HG03159 (cell line): ENCODE data around the gene ULBP1.
"Not testable (repeated sequence)": the region's sequence is repeated elsewhere in the genome, so short reads cannot be mapped to it uniquely, and the experiment has no call there.

Experiments
- ATAC-seq: cut with Tn5 transposase; IDR thresholded peaks from one replicate; pipeline ENCODE4 v1.9.1; 2021; ENCODE audit warnings: mild to moderate bottlenecking, moderate library complexity; ENCODE audit not compliant: unreplicated experiment

Gene ULBP1

DNA sequence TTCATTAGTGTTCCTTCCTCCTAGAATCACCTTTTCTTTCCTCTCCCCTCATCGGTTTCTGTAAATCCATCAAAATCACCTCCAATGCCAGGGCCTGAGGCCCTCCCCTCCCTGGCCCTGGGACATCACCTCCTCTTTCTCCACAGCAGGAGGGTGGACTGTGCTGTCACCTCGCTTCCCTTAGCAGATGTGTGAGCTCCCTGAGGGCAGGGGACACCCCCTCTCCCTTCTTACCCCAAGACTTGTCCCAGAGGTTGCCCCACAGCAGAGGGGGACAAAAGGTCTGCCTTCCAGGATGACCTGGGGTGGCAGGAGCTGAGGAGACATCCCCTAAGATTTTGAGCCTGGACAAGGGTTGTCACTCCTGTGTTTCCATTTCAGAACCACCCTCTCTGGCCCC lies 5.9 kb downstream of the ULBP1 start:
- no peak for ATAC-seq

DNA sequence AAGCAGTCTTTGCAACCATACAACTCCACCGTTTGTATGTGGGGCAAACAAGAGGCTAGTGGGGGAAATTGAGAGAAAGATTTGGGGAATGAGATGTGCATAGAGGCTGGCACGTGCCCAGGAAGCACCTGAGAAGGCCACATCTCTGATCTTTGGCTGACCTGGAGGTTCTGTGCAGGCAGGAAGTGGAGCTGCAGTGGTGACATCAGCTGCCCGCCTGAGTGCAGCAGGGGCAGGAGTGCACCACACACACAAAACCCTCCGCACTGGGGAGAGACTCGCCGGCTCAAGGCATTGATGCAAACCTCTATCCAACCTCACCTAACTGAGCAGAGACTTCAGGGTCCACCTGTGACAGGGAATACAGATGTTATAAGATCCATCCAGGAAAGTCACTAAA lies 10.7 kb downstream of the ULBP1 start:
- ATAC-seq: not testable (repeated sequence)

DNA sequence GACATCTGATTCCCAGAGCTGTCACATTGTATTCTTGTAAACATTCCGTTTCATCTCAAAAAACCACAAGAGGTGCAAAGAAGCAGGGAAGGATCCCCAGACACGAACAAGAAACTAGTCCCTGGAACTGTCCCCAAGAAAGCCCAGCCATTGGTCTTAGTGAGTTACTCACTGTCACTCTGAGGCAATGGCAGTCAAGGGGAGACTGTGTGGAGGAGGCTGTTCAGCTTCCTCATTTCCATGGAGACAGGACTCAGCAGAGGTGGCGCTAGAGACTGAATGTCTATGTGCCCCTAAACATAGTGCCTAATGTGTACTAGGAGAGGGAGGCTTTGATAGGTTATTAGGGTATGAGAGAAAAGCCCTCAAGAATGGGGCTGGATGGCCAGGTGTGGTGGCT lies 11.1 kb downstream of the ULBP1 start:
- ATAC-seq: no peak

DNA sequence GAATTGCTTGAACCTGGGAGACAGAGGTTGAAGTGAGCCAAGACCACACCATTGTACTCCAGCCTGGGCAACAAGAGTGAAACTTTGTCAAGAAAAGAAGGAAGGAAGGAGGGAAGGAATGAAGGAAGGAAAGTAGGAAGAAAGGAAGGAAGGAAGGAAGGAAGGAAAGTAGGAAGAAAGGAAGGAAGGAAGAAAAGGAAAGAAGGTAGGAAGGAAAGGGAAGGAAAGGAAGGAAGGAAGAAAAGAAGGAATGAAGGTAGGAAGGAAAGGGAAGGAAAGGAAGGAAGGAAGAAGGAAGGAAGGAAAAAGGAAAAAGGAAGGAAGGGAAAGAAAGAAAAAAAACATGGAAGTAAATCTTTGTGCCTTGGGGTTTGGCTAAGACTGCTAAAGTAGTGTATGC lies 11.7 kb downstream of the ULBP1 start:
- no peak for ATAC-seq

DNA sequence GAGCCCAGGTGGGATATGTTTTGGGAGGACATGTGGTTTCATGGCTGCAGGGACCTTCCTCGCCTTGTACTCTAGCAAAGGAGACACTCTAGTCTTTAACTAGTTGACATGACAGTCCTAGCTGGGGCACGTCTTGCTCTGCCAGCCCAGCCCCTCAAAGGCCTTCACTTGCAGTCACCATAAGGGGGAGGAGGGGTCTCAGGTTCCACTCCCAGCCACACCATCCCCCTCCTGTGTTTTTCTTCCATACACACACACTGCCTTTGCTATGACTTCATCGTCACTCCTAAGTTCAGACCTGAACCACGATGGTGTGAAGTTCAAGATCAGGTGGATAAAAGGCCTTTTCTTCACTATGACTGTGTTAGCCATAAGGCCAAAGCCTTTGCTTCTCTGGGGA lies 13.5 kb downstream of the ULBP1 start:
- no peak for ATAC-seq

DNA sequence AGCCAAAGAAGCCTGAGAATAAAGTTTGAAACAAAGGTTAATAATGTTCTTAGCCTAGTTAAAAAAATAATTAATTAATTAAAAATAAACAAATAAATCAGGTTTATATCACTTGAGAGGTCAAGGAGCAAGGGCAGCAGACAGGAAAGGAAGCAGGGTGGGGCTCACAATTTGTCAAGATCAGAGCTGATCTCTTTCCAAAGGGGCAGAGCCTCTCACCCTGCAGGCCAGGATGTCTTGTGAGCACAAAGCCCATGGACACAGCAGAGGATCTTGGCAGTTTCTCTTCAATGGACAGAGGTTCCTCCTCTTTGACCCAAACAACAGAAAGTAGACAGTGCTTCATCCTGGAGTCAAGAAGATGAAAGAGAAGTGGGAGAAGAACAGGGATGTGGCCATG lies 14.9 kb downstream of the ULBP1 start:
- ATAC-seq: no peak

DNA sequence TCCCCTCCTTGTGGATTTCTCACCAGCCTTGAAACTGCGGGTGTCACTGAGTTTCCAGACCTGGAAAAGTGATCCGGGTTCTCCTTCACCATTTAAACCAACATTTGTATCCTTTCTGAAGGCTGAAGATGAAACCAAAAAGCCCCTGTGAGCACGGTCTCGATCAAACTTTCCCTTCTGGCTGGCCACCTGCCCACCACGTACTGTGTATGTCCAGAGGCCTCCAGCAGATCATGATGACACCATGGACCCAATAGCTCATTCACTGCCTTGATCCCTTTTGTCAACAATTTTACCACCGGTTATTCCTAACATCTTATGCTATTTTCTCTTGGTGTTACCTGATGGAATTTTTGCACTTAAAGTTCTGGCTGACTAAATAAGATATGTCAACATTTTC lies 15.6 kb downstream of the ULBP1 start:
- ATAC-seq: no peak

DNA sequence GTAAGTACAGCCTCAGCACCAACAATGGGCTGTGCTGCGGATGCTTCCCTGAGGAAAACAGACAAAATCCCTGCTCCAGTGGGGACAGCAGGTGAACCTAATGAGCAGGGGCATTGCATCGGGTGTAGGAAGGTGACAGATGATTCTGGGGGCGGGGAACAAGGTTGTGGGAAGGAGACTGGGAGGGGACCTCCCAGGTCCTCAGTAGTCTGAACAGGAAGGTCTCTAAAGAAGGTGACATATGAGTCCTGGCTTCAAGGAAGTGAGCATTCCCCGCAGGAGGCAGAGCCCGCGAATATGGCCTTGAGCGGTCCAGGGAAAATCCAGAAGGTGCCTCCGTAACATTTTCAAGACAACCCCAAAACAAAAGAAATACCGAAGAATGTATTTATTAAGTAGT lies 19.4 kb downstream of the ULBP1 start:
- ATAC-seq: no peak

DNA sequence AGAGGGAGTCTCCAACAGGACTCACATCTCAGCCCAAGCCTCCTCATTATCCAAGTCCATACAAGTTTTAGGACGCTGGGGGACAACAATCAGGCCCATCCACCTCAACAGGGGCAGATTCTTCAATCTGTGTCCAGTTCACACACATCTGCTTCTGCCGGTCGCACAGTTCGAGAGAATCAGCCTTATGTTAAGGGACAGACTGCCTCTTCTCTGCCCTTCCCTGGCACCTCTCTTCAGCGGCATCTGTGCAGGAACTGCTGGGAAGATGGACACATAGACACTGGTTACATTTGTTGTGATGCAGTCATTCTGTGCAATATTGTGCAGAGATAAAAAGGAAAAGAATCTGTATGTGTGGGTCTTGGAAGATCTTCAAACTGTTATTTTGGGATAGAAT lies 21.0 kb downstream of the ULBP1 start:
- no peak for ATAC-seq

DNA sequence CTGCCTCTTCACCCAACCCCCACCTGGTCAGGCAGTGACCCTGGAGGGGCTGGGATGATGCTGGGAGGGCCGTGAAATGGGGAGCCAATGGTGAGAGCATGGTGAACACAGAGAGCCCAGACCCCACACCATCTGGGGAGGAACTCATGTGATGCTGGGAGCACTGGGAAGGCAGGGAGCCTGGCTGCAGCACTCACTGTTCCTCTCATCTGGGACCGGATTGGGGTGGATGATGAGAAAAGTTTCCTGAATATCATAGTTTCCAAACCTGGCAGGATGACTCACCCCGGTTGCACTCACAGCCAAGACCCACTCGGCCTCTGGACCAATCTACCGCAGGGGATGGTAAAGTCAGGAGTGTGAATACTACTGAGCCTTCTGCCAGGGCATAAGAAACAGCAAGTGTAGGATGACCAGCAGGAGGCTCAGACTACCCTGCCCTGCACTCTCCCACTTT lies 21.8 kb downstream of the ULBP1 start:
- ATAC-seq: no peak

DNA sequence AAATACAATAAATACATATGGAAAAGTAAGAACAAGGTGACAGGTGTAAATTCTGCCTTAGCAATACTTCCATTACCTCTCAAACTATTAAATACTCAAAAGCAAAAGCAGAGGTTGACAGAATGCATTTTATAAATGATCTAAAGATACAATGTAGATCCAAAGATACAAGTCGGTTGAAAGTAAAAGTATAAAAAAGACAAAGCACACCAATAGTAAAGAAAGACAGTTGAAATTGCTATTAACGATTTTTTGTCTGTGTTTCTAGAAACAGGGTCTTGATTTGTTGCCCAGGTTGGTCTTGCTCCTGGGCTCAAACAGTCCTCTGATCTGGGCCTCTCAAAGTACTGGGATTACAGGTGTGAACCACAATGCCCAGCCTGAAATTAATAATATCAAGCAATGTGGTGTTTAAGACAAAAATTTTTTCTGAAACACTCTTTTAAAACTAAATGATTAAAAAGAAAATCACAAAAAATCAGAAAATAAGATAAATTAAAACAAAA lies 23.9 kb downstream of the ULBP1 start:
- ATAC-seq: no peak

DNA sequence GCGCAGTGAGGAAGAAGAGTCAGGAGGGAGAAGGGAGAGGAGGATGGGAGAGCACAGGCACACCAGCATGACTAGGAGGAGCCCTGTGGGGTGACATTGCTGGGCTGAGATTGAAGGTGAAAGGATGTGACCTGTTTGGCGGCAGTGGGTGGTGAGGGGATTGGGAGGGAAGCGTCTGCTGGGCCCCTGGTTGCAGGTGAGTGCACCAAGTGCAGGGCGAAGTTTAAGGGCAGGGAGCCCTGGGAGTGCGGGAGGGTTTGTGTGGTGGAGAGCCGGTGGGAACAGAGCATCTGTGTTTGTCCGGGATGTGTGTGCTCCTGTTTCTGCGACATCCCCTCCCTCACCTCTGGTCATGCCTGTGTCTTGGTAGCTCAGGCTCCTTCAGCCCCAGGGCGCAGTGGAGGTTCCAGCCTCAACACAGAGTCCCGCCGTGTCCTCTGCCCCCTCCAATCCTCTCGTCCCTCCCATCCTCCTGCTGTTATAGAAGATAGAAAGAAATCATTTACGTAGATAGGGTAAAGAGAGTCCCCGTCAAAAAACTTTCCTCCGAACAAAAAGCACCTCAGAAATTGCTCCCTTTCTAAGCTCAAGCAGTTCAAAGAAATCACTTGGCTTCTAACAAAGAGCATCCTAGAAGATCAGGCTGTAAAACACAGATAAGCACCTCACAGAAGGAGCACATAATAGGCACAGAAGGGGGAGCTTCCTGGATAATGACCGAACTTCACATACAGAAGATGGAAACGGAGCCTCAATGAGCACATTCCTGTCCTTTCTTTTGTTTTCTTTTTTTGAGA lies 25.0 kb downstream of the ULBP1 start:
- no peak for ATAC-seq

DNA sequence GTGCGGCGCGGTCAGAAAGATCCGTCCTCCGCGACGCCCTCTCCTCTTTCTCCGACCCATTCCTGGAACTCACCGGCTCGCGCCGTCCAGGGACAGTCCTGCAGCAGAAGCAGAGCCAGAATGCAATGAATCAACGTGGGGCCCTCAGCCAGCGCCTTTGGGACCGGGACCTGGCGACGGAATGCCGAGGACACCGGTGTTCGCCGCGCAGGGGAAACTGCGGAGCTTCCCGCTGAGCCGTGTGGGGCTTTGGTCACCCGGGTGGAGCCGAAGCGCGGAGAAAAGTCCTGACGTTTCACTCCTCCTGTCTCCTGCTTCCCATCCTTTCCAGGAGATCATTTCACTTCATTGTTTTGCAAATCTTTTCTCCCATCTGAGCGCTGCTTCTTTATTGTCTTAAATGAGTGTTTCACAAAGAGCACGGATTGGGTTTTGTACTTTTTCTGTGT lies 26.5 kb downstream of the ULBP1 start:
- ATAC-seq: no peak

DNA sequence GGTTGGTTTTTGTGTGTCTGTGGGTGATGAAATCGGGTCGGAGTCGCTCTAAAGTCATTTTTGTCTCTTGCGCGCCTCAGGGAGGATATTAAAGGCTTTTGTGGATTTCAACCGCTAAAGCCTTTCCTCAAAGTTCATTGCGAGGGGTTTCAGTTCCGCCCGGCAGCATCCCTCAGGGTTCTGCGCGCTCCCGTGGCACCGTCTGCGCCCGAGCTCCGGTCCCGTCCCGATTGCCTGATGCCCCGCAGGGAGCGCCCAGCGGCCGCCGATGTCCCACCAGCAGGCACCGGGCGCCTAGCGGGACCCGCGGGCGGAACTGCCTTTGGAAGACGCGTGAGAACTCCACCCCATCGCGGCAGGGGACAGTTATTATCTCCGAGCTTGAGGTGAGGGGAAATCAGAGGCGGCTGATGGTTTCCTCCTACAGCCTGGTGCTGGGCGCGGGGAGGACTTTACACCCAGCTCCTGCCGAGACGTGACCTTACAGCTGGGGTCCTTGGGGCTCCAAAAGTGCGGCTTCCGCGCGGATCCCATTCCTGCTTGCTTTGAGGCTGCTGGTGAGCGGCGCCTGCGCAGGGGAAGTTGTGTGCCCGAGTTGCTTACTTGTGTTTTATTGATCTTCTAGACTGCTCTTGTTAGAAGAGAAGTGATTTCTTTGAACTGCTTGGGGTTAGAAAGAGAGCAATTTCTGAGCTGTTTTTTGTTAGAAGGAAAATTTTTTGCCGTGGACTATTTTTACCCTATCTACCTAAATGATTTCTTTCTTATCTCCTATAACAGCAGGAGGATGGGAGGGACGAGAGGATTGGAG lies 27.1 kb downstream of the ULBP1 start:
- no peak for ATAC-seq

DNA sequence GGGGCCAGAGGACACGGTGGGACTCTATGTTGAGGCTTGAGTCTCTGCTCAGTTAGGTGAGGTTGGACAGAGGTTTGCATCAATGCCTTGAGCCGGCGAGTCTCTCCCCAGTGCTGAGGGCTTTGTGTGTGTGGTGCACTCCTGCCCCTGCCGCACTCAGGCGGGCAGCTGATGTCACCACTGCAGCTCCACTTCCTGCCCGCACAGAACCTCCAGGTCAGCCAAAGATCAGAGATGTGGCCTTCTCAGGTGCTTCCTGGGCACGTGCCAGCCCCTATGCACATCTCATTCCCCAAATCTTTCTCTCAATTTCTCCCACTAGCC lies 27.7 kb downstream of the ULBP1 start:
- ATAC-seq: not testable (repeated sequence)

DNA sequence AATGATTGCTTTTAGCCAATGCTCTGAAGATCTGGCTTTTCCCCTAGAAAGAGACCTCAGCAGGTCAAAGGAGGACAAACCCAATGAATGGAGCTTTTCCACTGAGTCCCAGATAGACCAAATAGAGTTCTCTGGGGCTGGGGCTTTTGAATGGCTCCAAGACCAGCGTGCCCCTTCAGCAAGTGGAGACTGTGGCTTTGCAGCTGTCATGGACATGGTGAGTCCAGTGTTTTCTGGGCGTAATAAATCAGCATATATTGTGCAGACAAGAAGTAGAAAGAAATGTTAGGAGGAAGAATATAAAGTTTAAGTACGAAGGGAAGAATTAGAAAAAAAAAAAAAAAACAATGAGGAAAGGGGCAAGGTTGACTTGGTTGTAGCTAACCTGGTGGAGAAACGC lies 28.1 kb downstream of the ULBP1 start:
- ATAC-seq: no peak

DNA sequence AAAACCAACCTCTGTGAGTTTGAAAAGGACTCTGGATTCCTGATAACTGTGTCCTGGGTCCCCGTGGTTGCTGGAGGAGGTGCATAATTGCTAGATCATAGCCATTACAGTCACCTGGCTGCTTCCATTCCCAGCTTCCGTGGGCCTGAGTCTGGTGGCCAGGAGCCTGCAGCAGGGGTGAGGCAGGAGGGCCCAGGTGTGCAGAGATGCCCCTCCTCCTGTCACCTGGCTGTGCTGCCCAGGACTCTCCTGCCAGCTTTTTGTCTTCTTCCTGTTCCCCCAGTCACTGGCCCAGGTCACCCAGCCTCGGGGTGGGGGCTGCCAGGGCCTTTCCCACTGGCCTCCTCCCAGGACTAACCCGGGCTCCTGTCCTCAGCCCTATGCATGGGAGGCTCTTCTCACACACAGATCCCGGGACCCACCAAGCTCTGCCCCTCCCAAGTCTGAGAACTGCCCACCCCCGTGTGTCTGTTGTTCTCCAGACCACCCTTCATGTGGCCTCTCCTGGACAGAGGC lies 31.6 kb downstream of the ULBP1 start:
- ATAC-seq: no peak

DNA sequence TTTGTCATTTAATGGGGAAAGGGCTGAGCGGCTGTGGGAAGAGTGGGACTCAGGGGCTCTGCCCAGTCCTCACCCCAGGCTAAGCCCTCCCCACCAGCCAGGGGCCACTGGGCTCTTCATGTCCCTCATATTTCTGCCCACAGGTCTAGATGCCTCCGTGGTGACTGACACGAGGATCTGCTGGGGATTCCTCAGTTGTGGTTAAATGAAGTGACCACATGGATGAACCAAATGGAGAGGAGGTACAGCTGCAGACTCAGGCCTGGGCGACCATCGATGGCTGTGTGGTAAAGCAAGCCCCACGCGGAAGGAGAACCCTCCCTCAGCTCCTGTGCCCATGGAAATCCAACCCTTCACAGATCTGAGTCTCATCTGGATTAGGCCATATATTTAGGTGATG lies 32.2 kb downstream of the ULBP1 start:
- no peak for ATAC-seq

DNA sequence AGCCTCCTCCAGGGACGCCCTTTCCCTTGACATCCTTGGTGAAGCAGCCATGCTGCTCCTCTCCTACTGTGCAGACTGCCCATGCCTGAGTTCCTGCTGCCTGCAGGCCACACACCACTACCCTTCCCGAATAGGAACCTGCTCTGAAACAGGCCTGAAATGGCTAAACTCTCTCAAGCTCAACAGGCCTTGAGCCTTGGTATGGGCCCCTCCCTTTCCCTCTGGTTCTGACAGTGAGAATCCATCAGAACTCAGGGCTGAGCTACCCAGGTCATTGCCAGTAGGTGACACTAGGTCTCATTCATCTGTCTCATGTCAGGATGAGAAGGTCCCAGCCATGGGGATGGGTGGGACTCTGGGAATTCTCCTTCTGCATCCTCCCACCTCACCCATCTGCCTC lies 35.9 kb downstream of the ULBP1 start:
- ATAC-seq: no peak

DNA sequence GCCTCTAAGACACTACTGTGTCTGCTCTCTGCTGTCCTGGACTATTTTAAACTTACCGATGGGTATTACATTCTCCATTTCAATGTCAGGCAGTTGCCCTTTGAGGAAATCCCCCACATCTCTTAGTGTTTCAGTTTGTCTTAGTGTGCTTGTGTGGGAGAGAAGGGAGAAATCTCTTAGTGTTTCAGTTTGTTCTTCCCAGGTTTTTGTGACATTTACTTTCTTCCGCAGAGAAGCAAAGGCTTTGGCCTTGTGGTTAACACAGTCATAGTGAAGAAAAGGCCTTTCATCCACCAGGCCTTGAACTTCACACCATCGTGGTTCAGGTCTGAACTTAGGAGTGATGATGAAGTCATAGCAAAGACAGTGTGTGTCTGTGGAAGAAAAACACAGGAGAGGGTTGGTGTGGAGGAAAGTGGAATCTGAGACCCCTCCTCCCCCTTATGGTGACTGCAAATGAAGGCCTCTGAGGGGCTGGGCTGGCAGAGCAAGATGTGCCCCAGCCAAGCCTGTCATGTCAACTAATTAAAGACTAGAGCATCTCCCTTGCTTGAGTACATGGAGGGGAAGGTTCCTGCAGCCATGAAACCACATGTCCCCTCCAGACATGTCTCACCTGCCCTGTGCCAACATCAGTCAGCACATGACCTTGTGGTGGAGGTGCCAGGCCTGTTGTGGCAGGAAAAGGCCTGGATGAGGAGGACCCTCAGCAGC lies 37.7 kb downstream of the ULBP1 start:
- no peak for ATAC-seq

DNA sequence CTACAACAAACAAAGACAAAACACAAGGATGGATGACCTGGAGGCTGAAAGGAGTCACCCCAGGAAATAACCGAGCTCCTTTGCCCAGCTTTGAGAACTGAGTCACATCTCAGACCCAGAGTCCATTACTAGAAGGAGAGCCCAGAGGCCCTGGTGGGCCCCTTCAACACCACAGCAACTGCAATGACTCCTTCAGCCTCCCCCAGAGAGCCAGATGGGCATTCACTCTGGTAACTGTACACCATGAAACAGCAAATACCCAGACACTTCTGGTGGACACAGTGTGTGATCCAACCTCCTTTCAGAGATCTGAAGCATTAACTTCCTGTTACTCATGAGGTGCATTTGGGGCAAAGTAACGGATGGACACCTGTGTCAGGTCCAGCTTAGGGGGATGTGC lies 39.0 kb downstream of the ULBP1 start:
- no peak for ATAC-seq
